GM12874 (cell line): ENCODE measurements around the gene PPEF2.
A peak's percentile ranks its signal among the peaks of the same experiment; 100 is the strongest.

Source experiments
- CTCF ChIP-seq: IDR thresholded peaks from 2 replicates; pipeline ENCODE4 v1.5.1; 2011; ENCODE audit warnings: low read depth, mild to moderate bottlenecking, control low read depth, low read length, moderate library complexity; ENCODE audit not compliant: insufficient read depth

The PPEF2 gene

GRCh38 chr4:75902352-75902751 lies at the start of gene PPEF2:
Gene PPEF2 (minus strand): TSS chr4:75902452. CDS start chr4:75896325, 6,127 bp downstream.
- no peak for TF ChIP-seq CTCF

GRCh38 chr4:75950213-75950815 lies 48.1 kb upstream of the PPEF2 start:
- TF ChIP-seq CTCF = no peak

GRCh38 chr4:75948822-75949444 lies 46.7 kb upstream of the PPEF2 start:
- TF ChIP-seq CTCF = no peak

GRCh38 chr4:75940692-75941253 lies 38.5 kb upstream of the PPEF2 start, which contains the start of gene NAAA:
Gene NAAA (minus strand): TSS chr4:75941013. CDS start chr4:75940949, 64 bp downstream.
- peak; percentile 67 for TF ChIP-seq CTCF

- TF ChIP-seq CTCF = no peak
Observed at GRCh38 chr4:75939890-75940691, 37.8 kb upstream of the PPEF2 start.

GRCh38 chr4:75935628-75936027 lies 33.4 kb upstream of the PPEF2 start:
- no peak for TF ChIP-seq CTCF

GRCh38 chr4:75930152-75930551 lies 27.9 kb upstream of the PPEF2 start:
- TF ChIP-seq CTCF = no peak
